Measurements from ENCODE around the gene IRX2.

DNA sequence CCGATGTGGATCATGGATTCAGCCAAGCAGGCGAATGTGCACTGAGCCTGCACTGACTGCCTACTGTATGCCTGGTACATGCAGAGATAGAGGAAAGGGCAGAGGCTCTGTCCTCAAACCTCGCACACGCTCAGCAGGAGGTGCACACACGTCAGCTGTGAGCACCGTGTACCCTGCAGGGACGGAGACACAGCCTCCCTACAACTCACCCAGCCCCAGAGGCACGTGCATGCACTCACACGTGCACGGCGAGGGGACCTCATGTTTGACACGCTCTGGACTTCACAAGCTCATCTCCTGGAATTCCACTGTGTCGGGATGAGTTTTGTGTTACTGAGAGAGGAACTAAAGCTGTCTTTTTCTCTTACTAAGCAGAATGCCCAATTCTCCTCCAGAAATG, 48.4 kb downstream of the IRX2 start:
- TF ChIP-seq CTCF (IDR thresholded peaks at IDR 0.05) (no peak), EZH2 (IDR thresholded peaks at IDR 0.05; ENCODE audit: borderline replicate concordance, insufficient read depth, low read depth, low read length, poor library complexity, severe bottlenecking) (no peak)
